Measurements from ENCODE around the gene ERICH6B. TPM values are rescaled to one million over a fixed set of nuclear protein-coding genes. Genes with fewer than 3 reads are reported as not detected.

Gene ERICH6B
- polyA plus RNA-seq, 3 donors, result not detected

GRCh38 chr13:45496942-45497341 is 118.6 kb downstream of the ERICH6B start:
- Histone ChIP-seq H3K79me2 (ENCODE audit: insufficient read depth, low read length) (no peaks in the 10 kb centered on the region), H4K20me1 (ENCODE audit: insufficient read depth, low read length) (no peaks in the 10 kb centered on the region), H3K9me3 (replicated peaks in 1 of 2; ENCODE audit: control insufficient read depth in 1 of 2, insufficient read depth in 1 of 2, low read length in 2 of 2) (no peaks in the 10 kb centered on the region), H3K4me2 (replicated peaks; ENCODE audit: extremely low read depth, low read length, poor library complexity, severe bottlenecking) (no peak overlapping the region), H3K27ac (ENCODE audit: low read depth in 1 of 2, low read length in 2 of 2) (no peak overlapping the region), H2AFZ (ENCODE audit: insufficient read depth, low read depth, low read length, poor library complexity, severe bottlenecking) (no peak overlapping the region), H3K9ac (ENCODE audit: insufficient read depth, low read length, poor library complexity, severe bottlenecking) (no peak overlapping the region), H3K27me3 (ENCODE audit: control insufficient read depth in 2 of 2, insufficient read depth in 2 of 2, low read length in 2 of 2) (no peaks in the 10 kb centered on the region), H3K4me1 (ENCODE audit: control insufficient read depth in 1 of 2, insufficient read depth in 2 of 2, low read length in 2 of 2) (no peaks in the 10 kb centered on the region), H3K36me3 (replicated peaks in 1 of 2; ENCODE audit: control insufficient read depth in 1 of 2, insufficient read depth in 2 of 2, low read length in 2 of 2) (peaks cover 73 to 92% of the 10 kb centered on the region in 2 donors), H3K4me3 (replicated peaks in 1 of 3; ENCODE audit: low read depth in 2 of 3, low read length in 3 of 3) (no peak overlapping the region)
- peaks cover 6% of the 10 kb centered on the region for H3K4me1 Mint-ChIP-seq
- TF ChIP-seq CTCF (IDR thresholded peaks at IDR 0.05), result no peak
- H3K9me3 Mint-ChIP-seq, result peaks cover 0 to 3% (median 0%) of the 10 kb centered on the region in 7 donors
- DNase-seq, result no peak
- peaks cover 0 to 1% (median 0%) of the 10 kb centered on the region in 3 donors for H3K27me3 Mint-ChIP-seq (ENCODE audit: low read depth in 3 of 3)
- no CpG with 5 or more reads among the region's 7 CpGs for WGBS (ENCODE audit: insufficient coverage)
- no peak overlapping the region for H3K27ac Mint-ChIP-seq
- H3K4me3 Mint-ChIP-seq, result no peak overlapping the region
- H3K36me3 Mint-ChIP-seq, result peaks cover 62 to 83% of the 10 kb centered on the region in 2 donors
- intact Hi-C loops (cut with micrococcal nuclease), result no loop called here

GRCh38 chr13:45492538-45492937 is 123.0 kb downstream of the ERICH6B start:
- no peak overlapping the region for H3K27ac ChIP-seq (ENCODE audit: low read depth in 1 of 2, low read length in 2 of 2)
- no peak overlapping the region for H3K4me2 ChIP-seq (replicated peaks; ENCODE audit: extremely low read depth, low read length, poor library complexity, severe bottlenecking)
- H3K9me3 ChIP-seq (replicated peaks in 1 of 2; ENCODE audit: control insufficient read depth in 1 of 2, insufficient read depth in 1 of 2, low read length in 2 of 2), result no peaks in the 10 kb centered on the region
- no peak overlapping the region for H2AFZ ChIP-seq (ENCODE audit: insufficient read depth, low read depth, low read length, poor library complexity, severe bottlenecking)
- no peaks in the 10 kb centered on the region for H3K79me2 ChIP-seq (ENCODE audit: insufficient read depth, low read length)
- no peak for TF ChIP-seq CTCF (IDR thresholded peaks at IDR 0.05)
- Mint-ChIP-seq H3K4me3 (no peak overlapping the region), H3K36me3 (peaks cover 61 to 75% of the 10 kb centered on the region in 2 donors), H3K4me1 (no peaks in the 10 kb centered on the region), H3K9me3 (peaks cover 0 to 2% (median 0%) of the 10 kb centered on the region in 7 donors), H3K27me3 (ENCODE audit: low read depth in 3 of 3) (no peaks in the 10 kb centered on the region), H3K27ac (no peak overlapping the region)
- no peaks in the 10 kb centered on the region for H3K4me1 ChIP-seq (ENCODE audit: control insufficient read depth in 1 of 2, insufficient read depth in 2 of 2, low read length in 2 of 2)
- H3K4me3 ChIP-seq (replicated peaks in 1 of 3; ENCODE audit: low read depth in 2 of 3, low read length in 3 of 3), result no peak overlapping the region
- WGBS (ENCODE audit: insufficient coverage), result no CpG with 5 or more reads among the region's 1 CpG
- no peaks in the 10 kb centered on the region for H4K20me1 ChIP-seq (ENCODE audit: insufficient read depth, low read length)
- no peak for DNase-seq
- intact Hi-C loops (cut with micrococcal nuclease), result no loop called here
- H3K9ac ChIP-seq (ENCODE audit: insufficient read depth, low read length, poor library complexity, severe bottlenecking), result no peak overlapping the region
- H3K36me3 ChIP-seq (replicated peaks in 1 of 2; ENCODE audit: control insufficient read depth in 1 of 2, insufficient read depth in 2 of 2, low read length in 2 of 2), result peaks cover 85 to 96% of the 10 kb centered on the region in 2 donors
- no peaks in the 10 kb centered on the region for H3K27me3 ChIP-seq (ENCODE audit: control insufficient read depth in 2 of 2, insufficient read depth in 2 of 2, low read length in 2 of 2)

Small RNAs within 50 kb of the gene (small RNA-seq; reads per million reads assigned to genes)
- gene RNA5SP27 (ENCODE audit: insufficient read length, low read depth), result not detected
- not detected for gene TIMM9P3 (ENCODE audit: insufficient read length, low read depth)

Other genes with a start within 250 kb of the ERICH6B start
- gene SLC25A30, start 197.4 kb downstream of the ERICH6B start, polyA plus RNA-seq, result 10 to 100 TPM in 1 of 3 donors, 1 to 10 TPM in 1, under 1 TPM in 1; 0.92 to 14.0 (median 2.3) TPM
- 10 to 100 TPM; 12.3 to 25.3 (median 12.9) TPM for gene COG3, start 150.8 kb downstream of the ERICH6B start, polyA plus RNA-seq
- gene CBY2, start 86.6 kb upstream of the ERICH6B start, polyA plus RNA-seq, result not detected
- not detected for gene SIAH3, start 236.0 kb upstream of the ERICH6B start, polyA plus RNA-seq